ENCODE data around the gene NDUFB11.

GRCh38 chrX:47189906-47190305 lies 45.4 kb upstream of the NDUFB11 start:
- TF ChIP-seq, protein P1, sequence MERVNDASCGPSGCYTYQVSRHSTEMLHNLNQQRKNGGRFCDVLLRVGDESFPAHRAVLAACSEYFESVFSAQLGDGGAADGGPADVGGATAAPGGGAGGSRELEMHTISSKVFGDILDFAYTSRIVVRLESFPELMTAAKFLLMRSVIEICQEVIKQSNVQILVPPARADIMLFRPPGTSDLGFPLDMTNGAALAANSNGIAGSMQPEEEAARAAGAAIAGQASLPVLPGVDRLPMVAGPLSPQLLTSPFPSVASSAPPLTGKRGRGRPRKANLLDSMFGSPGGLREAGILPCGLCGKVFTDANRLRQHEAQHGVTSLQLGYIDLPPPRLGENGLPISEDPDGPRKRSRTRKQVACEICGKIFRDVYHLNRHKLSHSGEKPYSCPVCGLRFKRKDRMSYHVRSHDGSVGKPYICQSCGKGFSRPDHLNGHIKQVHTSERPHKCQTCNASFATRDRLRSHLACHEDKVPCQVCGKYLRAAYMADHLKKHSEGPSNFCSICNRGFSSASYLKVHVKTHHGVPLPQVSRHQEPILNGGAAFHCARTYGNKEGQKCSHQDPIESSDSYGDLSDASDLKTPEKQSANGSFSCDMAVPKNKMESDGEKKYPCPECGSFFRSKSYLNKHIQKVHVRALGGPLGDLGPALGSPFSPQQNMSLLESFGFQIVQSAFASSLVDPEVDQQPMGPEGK (CRISPR knock-in tag; IDR thresholded peaks at IDR 0.05; ENCODE audit: borderline replicate concordance) = no peak
- TF ChIP-seq POU6F1 (CRISPR knock-in tag; IDR thresholded peaks at IDR 0.05; ENCODE audit: borderline replicate concordance, low read depth) (no peak), GLIS3 (CRISPR knock-in tag; IDR thresholded peaks at IDR 0.05) (no peak), ZFP3 (CRISPR knock-in tag; IDR thresholded peaks at IDR 0.05) (no peak)

Data from SK-N-SH treated with all-trans-retinoic acid at 6 μM for 48 hours (cell line).